H1 (cell line): Measurements from ENCODE around the gene LY6G5B. TPM values are rescaled to one million over a fixed set of nuclear protein-coding genes. Genes with fewer than 3 reads are reported as not detected.

Source experiments
- CTCF ChIA-PET: fragments of 300-600 bp; sonication (Branson Sonifier 250); formaldehyde crosslinking; loops from one replicate; lab custom pipeline; 2021; ENCODE audit not compliant: partially characterized antibody; lab: Charles Lee
- POLR2A ChIA-PET: fragments of 300-600 bp; sonication (Branson Sonifier 250); formaldehyde crosslinking; loops from one replicate; lab custom pipeline; 2021; ENCODE audit warnings: inconsistent platforms; ENCODE audit not compliant: partially characterized antibody; lab: Charles Lee
- DNase-seq, 2 experiments: peaks; one replicate each; pipeline versions ENCODE4 v3.0.0 to v3.0.0-alpha.2; 2010 to 2022; ENCODE audit warnings: low spot score in 2 of 2, low read depth in 1 of 2, mixed read lengths in 1 of 2
- FAIRE-seq: peaks from 2 replicates; lab custom pipeline; 2011; peaks lifted over from hg19 to GRCh38; lab: Jason Lieb, UNC
- H2AFZ ChIP-seq: 2 replicates; pipeline ENCODE4 v1.8.1; 2012; ENCODE audit warnings: low read length, inconsistent platforms
- H2AK5ac ChIP-seq: 2 replicates; pipeline ENCODE4 v1.6.1; 2013; ENCODE audit warnings: low read depth, low read length
- H2BK120ac ChIP-seq: replicated peaks from 2 replicates; pipeline ENCODE3; 2013; ENCODE audit warnings: low read depth, low read length, inconsistent platforms
- H2BK12ac ChIP-seq: 2 replicates; pipeline ENCODE4 v1.6.1; 2013; ENCODE audit warnings: low read depth, low read length
- H2BK15ac ChIP-seq: 2 replicates; pipeline ENCODE4 v1.6.1; 2013; ENCODE audit warnings: low read length
- H2BK20ac ChIP-seq: 2 replicates; pipeline ENCODE4 v1.6.1; 2013; ENCODE audit warnings: low read length
- H2BK5ac ChIP-seq: 2 replicates; pipeline ENCODE4 v1.6.1; 2013; ENCODE audit warnings: low read depth, low read length
- H3K14ac ChIP-seq: 2 replicates; pipeline ENCODE4 v1.6.1; 2013; ENCODE audit warnings: inconsistent platforms; ENCODE audit not compliant: insufficient read length
- H3K18ac ChIP-seq: 2 replicates; pipeline ENCODE4 v1.6.1; 2013; ENCODE audit warnings: low read length; ENCODE audit errors: extremely low read depth
- H3K23ac ChIP-seq: 2 replicates; pipeline ENCODE4 v1.6.1; 2013; ENCODE audit warnings: inconsistent platforms; ENCODE audit not compliant: insufficient read length
- H3K23me2 ChIP-seq: 2 replicates; pipeline ENCODE4 v1.6.1; 2013; ENCODE audit warnings: low read depth, low read length
- H3K27ac ChIP-seq: 2 replicates; pipeline ENCODE4 v1.6.1; 2011; ENCODE audit warnings: low read depth, low read length, inconsistent platforms
- H3K27me3 ChIP-seq, 4 experiments: replicated peaks in 1 of 4; 1 replicate in 1 of 4; 2 replicates in 3 of 4; pipeline versions ENCODE4 v1.6.1 to v1.8.1; 2011 to 2013; ENCODE audit warnings: low read length in 3 of 4, mild to moderate bottlenecking in 3 of 4, inconsistent platforms in 2 of 4, mixed read lengths in 2 of 4, moderate library complexity in 1 of 4; ENCODE audit not compliant: control insufficient read depth in 3 of 4, insufficient read depth in 3 of 4; ENCODE audit errors: extremely low read depth in 1 of 4
- H3K36me3 ChIP-seq, 4 experiments: 2 replicates each; pipeline versions ENCODE4 v1.6.1 to v1.8.1; 2011 to 2013; ENCODE audit warnings: mild to moderate bottlenecking in 4 of 4, low read length in 3 of 4, moderate library complexity in 2 of 4, control low read depth in 1 of 4, inconsistent platforms in 1 of 4; ENCODE audit not compliant: insufficient read depth in 4 of 4, control insufficient read depth in 2 of 4
- H3K4ac ChIP-seq: replicated peaks from 2 replicates; pipeline ENCODE3; 2013; ENCODE audit warnings: low read length, low read depth, mixed read lengths, inconsistent platforms; ENCODE audit not compliant: insufficient read length
- H3K4me1 ChIP-seq, 4 experiments: replicated peaks in 1 of 4; 1 replicate in 1 of 4; 2 replicates in 3 of 4; pipeline versions ENCODE4 v1.6.1 to v1.8.1; 2011 to 2013; ENCODE audit warnings: low read length in 3 of 4, inconsistent platforms in 2 of 4, mixed read lengths in 1 of 4; ENCODE audit not compliant: insufficient read depth in 4 of 4, control insufficient read depth in 3 of 4
- H3K4me2 ChIP-seq, 2 experiments: 2 replicates each; pipeline versions ENCODE4 v1.6.1 to v1.8.1; 2011 to 2013; ENCODE audit warnings: low read depth in 2 of 2, low read length in 2 of 2, control low read depth in 1 of 2, inconsistent platforms in 1 of 2, mild to moderate bottlenecking in 1 of 2; ENCODE audit not compliant: insufficient read depth in 1 of 2
- H3K4me3 ChIP-seq, 4 experiments: fragments of 200-600, 300-600 bp in 1 of 4; sonication (generic), shearing (Covaris generic), sonication (Bioruptor Twin) in 1 of 4; 2 replicates each; pipeline versions ENCODE4 v1.5.1 to v1.8.1; 2011 to 2016; ENCODE audit warnings: low read length in 4 of 4, low read depth in 3 of 4, control low read depth in 2 of 4, inconsistent platforms in 2 of 4, mild to moderate bottlenecking in 2 of 4, mixed read lengths in 1 of 4, moderate library complexity in 1 of 4; ENCODE audit not compliant: insufficient read depth in 2 of 4; ENCODE audit errors: extremely low read depth in 1 of 4
- H3K56ac ChIP-seq: replicated peaks from 2 replicates; pipeline ENCODE3; 2013; ENCODE audit warnings: low read depth, mild to moderate bottlenecking, mixed read lengths, low read length, inconsistent platforms; ENCODE audit not compliant: insufficient read length
- H3K79me1 ChIP-seq: 2 replicates; pipeline ENCODE4 v1.6.1; 2013; ENCODE audit warnings: low read depth, low read length, control low read depth
- H3K79me2 ChIP-seq, 2 experiments: 2 replicates each; pipeline versions ENCODE4 v1.6.1 to v1.8.1; 2012 to 2013; ENCODE audit warnings: low read length in 2 of 2, mild to moderate bottlenecking in 2 of 2, inconsistent platforms in 1 of 2; ENCODE audit not compliant: insufficient read depth in 2 of 2, control insufficient read depth in 1 of 2
- H3K9ac ChIP-seq, 4 experiments: replicated peaks in 1 of 4; 1 replicate in 1 of 4; 2 replicates in 3 of 4; pipeline versions ENCODE4 v1.6.1 to v1.8.1; 2011 to 2013; ENCODE audit warnings: low read depth in 3 of 4, low read length in 3 of 4, control low read depth in 2 of 4, mild to moderate bottlenecking in 2 of 4, moderate library complexity in 2 of 4, inconsistent platforms in 1 of 4; ENCODE audit errors: extremely low read depth in 1 of 4
- H3K9me3 ChIP-seq, 2 experiments: 2 replicates each; pipeline versions ENCODE4 v1.6.1 to v1.8.1; 2012 to 2013; ENCODE audit warnings: mild to moderate bottlenecking in 2 of 2, moderate library complexity in 2 of 2, control low read depth in 1 of 2, inconsistent platforms in 1 of 2, low read depth in 1 of 2, low read length in 1 of 2, mixed read lengths in 1 of 2; ENCODE audit not compliant: insufficient read depth in 2 of 2
- H4K20me1 ChIP-seq, 2 experiments: replicated peaks in 1 of 2; 2 replicates each; pipeline versions ENCODE3 to v1.8.1; 2011 to 2013; ENCODE audit warnings: inconsistent platforms in 2 of 2, low read length in 2 of 2, mild to moderate bottlenecking in 1 of 2; ENCODE audit not compliant: insufficient read depth in 2 of 2, control insufficient read depth in 1 of 2
- H4K5ac ChIP-seq: 2 replicates; pipeline ENCODE4 v1.6.1; 2013; ENCODE audit warnings: low read length, low read depth, mixed read lengths, inconsistent platforms; ENCODE audit not compliant: insufficient read length
- H4K8ac ChIP-seq: 2 replicates; pipeline ENCODE4 v1.8.0; 2013; ENCODE audit warnings: mild to moderate bottlenecking, moderate library complexity, low read length, inconsistent platforms; ENCODE audit not compliant: insufficient read depth; ENCODE audit errors: extremely low read depth
- H4K91ac ChIP-seq: replicated peaks from 2 replicates; pipeline ENCODE3; 2013; ENCODE audit warnings: low read length, mixed read lengths, inconsistent platforms; ENCODE audit not compliant: insufficient read length
- WGBS, 2 experiments: shearing (Covaris generic) in 1 of 2; methylation state at CpG; one replicate each; pipeline versions ENCODE4 v1.1.6 to v1.1.7; 2013 to 2015; ENCODE audit warnings: low lambda C conversion rate in 2 of 2, mixed read lengths in 2 of 2, inconsistent platforms in 1 of 2, low coverage in 1 of 2, missing lambda C conversion rate in 1 of 2; ENCODE audit not compliant: insufficient replicate concordance in 2 of 2, insufficient coverage in 1 of 2, insufficient read length in 1 of 2; ENCODE audit errors: extremely low coverage in 1 of 2, missing lambda C conversion rate in 1 of 2; 5-methylcytosine and 5-hydroxymethylcytosine counted together
- polyA plus RNA-seq, 7 experiments: library from polyadenylated mRNA; depleted of rRNA in 3 of 7; stranded (reverse) in 5 of 7; unstranded in 2 of 7; fragments of >200 nt in 5 of 7; fragments of 200-250 nt in 2 of 7; gene quantifications; 1 replicate in 5 of 7; 2 replicates in 1 of 7; 4 replicates in 1 of 7; pipeline versions ENCODE4 v1.2.1 to v1.2.3, GENCODE V29; 2011 to 2013; ENCODE audit warnings: missing spikeins in 2 of 7, mixed read lengths in 2 of 7
- total RNA-seq: library from RNA; stranded (reverse); fragmentation: NEBNext Ultra II Directional; extraction: Animal tissue kit (Norgen Biotek cat#: 25700); gene quantifications from 2 replicates; pipeline ENCODE4 v1.2.1, GENCODE V29; 2021

The LY6G5B gene
- total and polyA plus RNA-seq, 2 of the 8 experiments (the other 6 are each of a cell fraction or from before 2014, with no cell fraction given): 10.6 to 12.6 TPM

DNA sequence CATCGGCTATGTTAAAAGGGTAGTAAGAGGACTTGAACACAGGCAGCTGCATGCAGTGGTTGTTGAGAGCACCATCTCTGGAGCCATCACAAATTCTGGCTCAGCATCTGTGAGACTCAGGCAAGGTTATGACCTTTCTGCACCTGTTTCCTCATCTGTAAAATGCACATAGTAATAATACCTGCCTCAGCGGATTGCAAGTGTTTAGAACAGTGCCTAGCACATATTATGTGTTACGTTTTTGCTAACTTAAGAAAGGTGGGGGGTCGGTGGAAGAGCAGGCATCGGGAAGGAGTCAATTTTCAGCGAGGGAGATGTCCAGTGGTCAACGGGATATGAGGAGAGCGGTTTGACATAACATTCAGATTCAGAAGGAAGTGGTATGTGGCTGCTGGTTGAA, 8.2 kb downstream of the LY6G5B start:
- no peak overlapping the region for H3K56ac ChIP-seq
- 90% methylated on average over 8 of the region's 8 CpGs; no CpG with 5 or more reads in 1 of the 2 experiments for WGBS, 2 experiments
- H3K23ac ChIP-seq: no peak overlapping the region
- H4K5ac ChIP-seq: no peak overlapping the region
- H3K23me2 ChIP-seq: peaks cover 9% of the 10 kb centered on the region; the same call in 1 of the 2 replicates
- no peak overlapping the region for H2BK20ac ChIP-seq
- H3K79me1 ChIP-seq: no peaks in the 10 kb centered on the region
- no peak overlapping the region for H4K8ac ChIP-seq
- no peak overlapping the region for H3K27ac ChIP-seq
- peaks cover 3 to 13% (median 12%) of the 10 kb centered on the region in 4 experiments; a peak in 6 of 7 replicates for H3K27me3 ChIP-seq
- no peak overlapping the region for H2BK12ac ChIP-seq
- ChIA-PET POLR2A (interaction anchor here (1.0 to 2.1 kb wide), 7 partner anchors 11 to 150 kb away, joined by 3 to 14 read pairs (median 4); partner anchors contain the start of genes BAG6, GPANK1 and HSPA1B), CTCF (interaction anchor here (0.6 to 2.6 kb wide), 11 partner anchors 12 to 245 kb away, joined by 3 to 12 read pairs (median 4); partner anchors contain the start of genes DDAH2 and GPANK1)
- H3K14ac ChIP-seq: no peak overlapping the region
- no peaks in the 10 kb centered on the region for H3K36me3 ChIP-seq
- FAIRE-seq (no peak), DNase-seq (no peak)
- no peak overlapping the region for H2AK5ac ChIP-seq
- no peak overlapping the region for H3K18ac ChIP-seq
- H3K4me1 ChIP-seq: peaks cover 0 to 7% (median 2%) of the 10 kb centered on the region in 4 experiments; a peak in 4 of 7 replicates
- H2BK120ac ChIP-seq: no peak overlapping the region
- no peak overlapping the region for H2BK15ac ChIP-seq
- no peaks in the 10 kb centered on the region for H3K79me2 ChIP-seq
- no peaks in the 10 kb centered on the region for H4K20me1 ChIP-seq
- H3K4me2 ChIP-seq: no peak overlapping the region
- H3K4ac ChIP-seq: no peak overlapping the region
- no peak overlapping the region for H2BK5ac ChIP-seq
- no peak overlapping the region for H3K4me3 ChIP-seq
- no peaks in the 10 kb centered on the region for H3K9me3 ChIP-seq
- H3K9ac ChIP-seq: no peak overlapping the region
- no peak overlapping the region for H2AFZ ChIP-seq
- H4K91ac ChIP-seq: no peak overlapping the region
